Airway epithelial cell (primary cell): ENCODE results near the gene PWWP2B. TPM values are rescaled to one million over a fixed set of nuclear protein-coding genes. Genes with fewer than 3 reads are reported as not detected.

Experiments used
- total RNA-seq: library from RNA; depleted of rRNA; stranded (reverse); fragments of >200 nt; gene quantifications from 2 replicates; pipeline ENCODE4 v1.2.3, GENCODE V29; 2015

The PWWP2B gene
- total RNA-seq = 27.5 and 30.3 TPM in 2 replicates

GRCh38 chr10:132397036-132397541 lies at the start of gene PWWP2B:
Gene PWWP2B (plus strand): TSS chr10:132397200. CDS start chr10:132397227, 27 bp downstream.

Other genes with a start within 250 kb of the PWWP2B start
- gene DPYSL4, start 210.3 kb upstream of the PWWP2B start, total RNA-seq = 0.14 and 0.71 TPM in 2 replicates
- gene STK32C, start 89.2 kb upstream of the PWWP2B start, total RNA-seq = 5.9 and 7.7 TPM in 2 replicates
- gene LRRC27, start 65.0 kb upstream of the PWWP2B start, total RNA-seq = 2.8 and 6.5 TPM in 2 replicates
- 20.7 and 24.0 TPM in 2 replicates for gene INPP5A, start 140.6 kb downstream of the PWWP2B start, total RNA-seq